Adipocyte (in vitro differentiated cells): ENCODE results near the gene FAM118A.
A peak's percentile ranks its signal among the peaks of the same experiment; 100 is the strongest.

Source experiments
- DNase-seq: peaks from one replicate; pipeline ENCODE4 v3.0.0-alpha.2; 2015; ENCODE audit warnings: low read depth
- H3K27me3 ChIP-seq: replicated peaks from 2 replicates; pipeline ENCODE4 v1.7.0; 2013; ENCODE audit warnings: mild to moderate bottlenecking, low read length, moderate library complexity; ENCODE audit not compliant: control insufficient read depth, insufficient read depth
- H3K36me3 ChIP-seq: 2 replicates; pipeline ENCODE4 v1.7.0; 2013; ENCODE audit warnings: low read length, mild to moderate bottlenecking, moderate library complexity; ENCODE audit not compliant: control insufficient read depth, insufficient read depth, severe bottlenecking
- H3K4me1 ChIP-seq: 2 replicates; pipeline ENCODE4 v1.7.0; 2013; ENCODE audit warnings: mild to moderate bottlenecking, low read length, moderate library complexity; ENCODE audit not compliant: control insufficient read depth, insufficient read depth
- H3K4me3 ChIP-seq: 2 replicates; pipeline ENCODE4 v1.7.0; 2013; ENCODE audit warnings: mild to moderate bottlenecking, low read length, moderate library complexity
- H3K9ac ChIP-seq: 2 replicates; pipeline ENCODE4 v1.7.0; 2013; ENCODE audit warnings: mild to moderate bottlenecking, low read length, moderate library complexity
- H3K9me3 ChIP-seq: 2 replicates; pipeline ENCODE4 v1.7.0; 2013; ENCODE audit warnings: mild to moderate bottlenecking, low read length, moderate library complexity; ENCODE audit not compliant: control insufficient read depth

Gene FAM118A

DNA sequence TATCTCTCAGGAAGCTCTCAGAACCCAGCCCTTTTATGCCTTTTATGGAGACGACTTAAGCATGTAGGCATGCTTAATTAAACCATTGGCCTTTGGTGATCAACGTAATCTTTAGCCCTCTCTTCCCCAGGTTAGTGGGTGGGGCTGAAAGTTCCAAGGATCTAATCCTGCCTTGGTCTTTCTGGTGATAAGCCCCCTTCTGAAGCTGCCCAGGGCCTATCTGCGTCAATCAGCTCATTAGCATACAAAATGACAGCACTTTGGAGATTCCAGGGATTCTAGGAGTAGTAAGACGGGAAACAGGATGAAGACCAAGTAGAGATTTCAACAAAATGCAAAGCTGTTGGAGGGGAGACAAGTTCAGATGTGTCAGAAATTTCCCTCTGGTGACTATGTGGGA, 3.1 kb downstream of the FAM118A start:
- Histone ChIP-seq H3K27me3 (no peaks in the 10 kb centered on the region), H3K4me3 (no peak overlapping the region), H3K9ac (no peak overlapping the region), H3K9me3 (no peaks in the 10 kb centered on the region), H3K4me1 (peaks cover 25% of the 10 kb centered on the region), H3K36me3 (no peaks in the 10 kb centered on the region)
- DNase-seq = no peak

DNA sequence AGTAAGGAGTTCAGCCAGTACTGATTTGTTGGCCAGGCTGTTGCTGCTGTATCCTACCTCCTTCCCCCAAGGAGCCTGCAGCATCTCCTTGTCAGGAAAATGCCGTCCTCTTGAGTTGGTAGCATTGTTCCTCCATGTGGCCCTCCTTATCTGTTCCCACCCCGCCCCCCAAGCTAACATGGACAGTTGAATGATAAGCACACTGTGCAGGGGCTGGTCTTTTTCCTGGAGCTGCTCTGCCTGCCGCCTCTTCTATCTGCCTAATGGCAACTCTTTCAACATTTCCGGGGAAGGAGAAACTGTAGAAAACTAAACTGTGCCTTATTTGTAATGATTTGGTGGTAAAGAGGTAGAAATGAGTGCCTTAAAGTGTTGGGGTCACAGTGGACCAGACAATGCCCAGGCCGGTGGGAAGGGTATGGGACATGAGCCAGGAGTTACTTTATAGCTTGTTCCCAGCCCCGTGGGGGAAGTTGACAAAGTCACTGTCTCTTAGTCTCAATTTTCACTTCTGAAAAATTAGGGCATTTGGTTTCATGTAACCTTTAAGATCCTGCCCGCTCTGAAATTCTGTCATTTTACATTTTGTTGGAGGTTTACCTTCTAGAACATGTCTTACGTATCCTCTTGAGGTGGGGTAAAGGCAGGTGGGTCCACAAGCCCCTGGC, 4.5 kb downstream of the FAM118A start:
- no peaks in the 10 kb centered on the region for H3K36me3 ChIP-seq
- DNase-seq = no peak

DNA sequence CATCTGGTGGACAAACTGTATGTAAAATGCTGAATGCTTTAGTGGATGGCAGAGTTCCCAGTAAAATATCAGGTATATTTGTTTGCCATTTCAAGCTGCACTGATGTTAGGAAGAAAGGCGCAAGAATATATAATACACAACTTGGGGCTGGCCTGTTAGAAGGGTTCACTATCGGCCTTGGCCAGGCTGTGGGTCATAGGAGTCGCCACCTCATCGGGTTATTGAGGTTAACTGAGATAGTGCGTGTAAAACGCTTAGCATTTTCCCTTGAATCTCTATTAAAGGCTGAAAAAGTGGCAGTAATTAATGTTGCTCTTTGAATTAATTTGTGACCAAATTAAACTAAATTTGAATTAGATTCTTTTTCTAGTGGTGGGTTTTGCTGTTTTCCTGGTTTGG, 5.1 kb downstream of the FAM118A start:
- no peaks in the 10 kb centered on the region for H3K36me3 ChIP-seq
- no peak for DNase-seq
- no peak overlapping the region for H3K9ac ChIP-seq
- H3K27me3 ChIP-seq = no peaks in the 10 kb centered on the region
- peaks cover 38% of the 10 kb centered on the region for H3K4me1 ChIP-seq
- H3K4me3 ChIP-seq = no peak overlapping the region
- H3K9me3 ChIP-seq = no peaks in the 10 kb centered on the region

More for the DNA sequence above, 4.5 kb downstream of the FAM118A start:
- peaks cover 35% of the 10 kb centered on the region for H3K4me1 ChIP-seq
- H3K9ac ChIP-seq = no peak overlapping the region
- no peaks in the 10 kb centered on the region for H3K27me3 ChIP-seq
- no peak overlapping the region for H3K4me3 ChIP-seq
- H3K9me3 ChIP-seq = no peaks in the 10 kb centered on the region

DNA sequence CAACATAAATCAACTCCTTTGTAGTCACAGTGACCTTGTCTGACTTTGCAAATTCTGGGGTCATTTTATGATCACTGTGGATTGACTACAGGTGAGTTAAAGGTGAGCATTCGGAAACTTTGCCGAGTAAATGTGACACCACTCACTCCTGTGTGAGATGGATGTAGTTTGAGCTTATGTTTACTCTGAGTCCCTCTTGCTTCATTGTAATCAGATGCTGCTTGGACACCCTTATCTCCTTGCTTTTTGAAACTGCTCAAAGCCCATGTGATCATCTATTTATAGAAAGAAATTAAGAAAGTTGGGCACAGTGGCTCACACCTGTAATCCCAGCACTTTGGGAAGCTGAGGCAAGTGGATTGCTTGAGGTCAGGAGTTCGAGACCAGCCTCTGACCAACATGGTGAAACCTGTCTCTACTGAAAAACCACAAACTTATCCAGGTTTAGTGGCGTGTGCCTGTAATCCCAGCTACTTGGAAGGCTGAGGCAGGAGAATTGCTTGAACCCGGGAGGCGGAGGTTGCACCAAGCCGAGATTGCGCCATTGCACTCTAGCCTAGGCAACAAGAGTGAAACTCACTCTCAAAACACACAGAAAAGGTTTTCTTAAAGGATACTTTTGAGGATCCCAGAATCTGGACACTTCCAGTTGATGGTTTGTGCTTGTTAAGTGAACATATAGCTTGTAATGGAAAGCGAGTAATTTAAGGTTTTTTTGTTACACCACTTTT, 7.2 kb downstream of the FAM118A start:
- Histone ChIP-seq H3K27me3 (no peaks in the 10 kb centered on the region), H3K4me1 (peaks cover 38% of the 10 kb centered on the region), H3K9me3 (no peaks in the 10 kb centered on the region), H3K4me3 (no peak overlapping the region), H3K9ac (no peak overlapping the region), H3K36me3 (no peaks in the 10 kb centered on the region)
- no peak for DNase-seq

DNA sequence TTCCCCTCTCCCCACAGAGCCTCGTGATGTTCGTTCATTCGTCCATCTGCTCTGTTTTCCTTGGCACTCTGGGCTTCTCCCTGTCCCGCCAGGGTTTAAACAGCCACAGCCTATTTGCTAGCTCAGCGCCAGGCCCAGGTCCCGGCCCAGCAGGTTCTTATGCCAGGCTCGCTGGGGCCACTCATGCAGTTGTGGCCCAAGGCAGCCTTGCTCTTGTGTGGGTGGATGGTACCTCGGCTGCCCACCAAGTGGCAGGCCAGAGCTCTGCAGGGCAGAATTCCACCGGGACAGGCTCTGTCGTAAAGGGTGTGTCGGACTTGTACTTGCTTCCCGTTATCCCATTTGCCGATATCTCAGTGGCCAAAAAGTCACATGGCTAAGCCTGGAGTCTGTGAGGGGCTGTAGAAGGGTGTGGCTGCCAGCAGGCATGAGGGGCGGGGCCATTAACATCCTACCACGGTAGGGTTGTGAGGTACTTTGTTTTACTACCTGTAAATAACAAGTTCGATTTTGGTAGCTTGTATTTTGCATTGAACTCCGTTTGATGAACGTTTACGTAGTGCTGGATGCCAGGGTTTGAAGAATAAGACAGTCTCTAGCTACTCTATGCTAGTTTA, 7.9 kb downstream of the FAM118A start:
- no peak overlapping the region for H3K4me3 ChIP-seq
- H3K4me1 ChIP-seq = peaks cover 38% of the 10 kb centered on the region
- H3K27me3 ChIP-seq = no peaks in the 10 kb centered on the region
- H3K9me3 ChIP-seq = no peaks in the 10 kb centered on the region
- H3K36me3 ChIP-seq = peaks cover 3% of the 10 kb centered on the region
- H3K9ac ChIP-seq = peak overlapping the region; percentile 31
- DNase-seq = peak; percentile 17

DNA sequence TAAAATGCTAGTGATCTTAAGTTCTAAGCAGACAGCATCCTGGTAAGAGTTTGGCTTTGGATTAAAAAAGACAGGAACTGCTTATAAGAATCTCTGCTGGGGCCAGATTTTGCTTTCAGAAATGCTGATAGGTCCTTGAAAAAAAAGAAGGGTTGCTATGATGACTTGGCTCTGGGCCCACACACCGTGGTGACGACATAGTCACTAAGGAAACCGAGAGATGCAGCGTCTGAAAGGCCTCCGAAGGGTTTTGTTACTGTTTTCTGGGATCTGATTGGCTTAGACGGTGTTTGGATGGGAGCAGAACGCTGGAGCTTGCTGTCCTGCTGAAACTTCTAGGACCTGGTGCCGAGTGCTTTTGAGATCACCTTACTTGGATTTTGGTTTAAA, 8.4 kb downstream of the FAM118A start:
- peak overlapping the region; percentile 31 for H3K9ac ChIP-seq
- H3K4me1 ChIP-seq = peaks cover 38% of the 10 kb centered on the region
- peak; percentile 94 for DNase-seq
- H3K36me3 ChIP-seq = peaks cover 7% of the 10 kb centered on the region
- H3K9me3 ChIP-seq = no peaks in the 10 kb centered on the region
- no peak overlapping the region for H3K4me3 ChIP-seq
- H3K27me3 ChIP-seq = no peaks in the 10 kb centered on the region

DNA sequence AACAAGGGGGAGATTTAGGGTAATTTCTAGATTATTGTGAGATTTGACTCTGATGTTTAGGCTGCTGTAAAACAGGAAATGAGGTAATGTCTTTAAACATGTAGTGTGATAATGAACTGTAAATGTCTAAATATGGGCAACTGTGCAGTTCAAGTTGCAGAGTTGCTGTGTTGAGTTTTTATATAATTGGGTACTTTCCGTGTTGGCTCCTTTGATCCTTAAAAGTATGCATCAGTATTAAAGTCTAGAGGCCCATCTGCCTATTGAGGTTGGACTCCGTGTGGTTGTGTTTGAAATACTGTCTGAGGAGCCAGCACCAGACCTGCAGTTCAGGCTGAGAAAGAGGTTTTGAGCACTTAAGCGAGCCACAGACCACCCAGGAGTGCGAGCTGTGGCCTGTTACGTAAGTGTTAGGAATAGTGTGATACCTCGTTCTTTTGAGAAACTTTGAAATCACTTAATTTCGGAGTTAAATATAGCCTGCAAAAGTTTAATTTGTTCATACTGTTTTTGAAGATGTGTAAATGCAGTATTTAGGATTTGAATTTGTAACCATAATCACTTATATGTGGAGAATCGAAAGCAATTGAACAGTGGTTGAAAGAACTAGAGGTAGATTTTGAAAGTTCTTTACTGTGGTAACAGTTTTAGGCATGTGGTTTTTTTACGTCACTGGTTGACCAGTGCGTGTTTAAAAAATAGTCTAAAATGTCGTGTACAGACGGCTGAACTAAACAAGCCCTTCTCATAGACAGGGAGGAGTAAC, 9.0 kb downstream of the FAM118A start:
- Histone ChIP-seq H3K27me3 (no peaks in the 10 kb centered on the region), H3K36me3 (peaks cover 13% of the 10 kb centered on the region), H3K9ac (peak overlapping the region; percentile 58), H3K4me3 (no peak overlapping the region), H3K4me1 (peaks cover 38% of the 10 kb centered on the region), H3K9me3 (no peaks in the 10 kb centered on the region)
- no peak for DNase-seq

DNA sequence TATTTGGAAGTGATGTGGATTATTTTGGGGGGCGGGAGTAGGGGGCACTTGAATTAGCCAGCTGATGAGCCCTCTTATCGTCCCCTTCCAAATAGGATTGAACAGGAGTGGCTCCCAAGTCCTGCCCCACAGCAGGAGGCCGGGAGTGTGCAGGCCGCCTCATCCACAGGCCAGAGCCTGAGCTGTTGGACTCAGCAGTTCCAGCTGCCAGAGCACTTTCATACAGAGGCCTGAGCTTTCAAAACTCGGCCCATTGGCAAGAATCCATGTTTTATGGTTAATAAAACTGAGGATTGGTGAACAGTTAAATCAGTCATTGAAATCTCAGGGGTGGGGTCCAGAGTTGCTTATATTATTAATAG, 9.6 kb downstream of the FAM118A start:
- H3K27me3 ChIP-seq = no peaks in the 10 kb centered on the region
- DNase-seq = peak; percentile 29
- H3K4me1 ChIP-seq = peaks cover 38% of the 10 kb centered on the region
- H3K4me3 ChIP-seq = no peak overlapping the region
- peaks cover 19% of the 10 kb centered on the region for H3K36me3 ChIP-seq
- H3K9ac ChIP-seq = peak overlapping the region; percentile 58
- H3K9me3 ChIP-seq = no peaks in the 10 kb centered on the region

DNA sequence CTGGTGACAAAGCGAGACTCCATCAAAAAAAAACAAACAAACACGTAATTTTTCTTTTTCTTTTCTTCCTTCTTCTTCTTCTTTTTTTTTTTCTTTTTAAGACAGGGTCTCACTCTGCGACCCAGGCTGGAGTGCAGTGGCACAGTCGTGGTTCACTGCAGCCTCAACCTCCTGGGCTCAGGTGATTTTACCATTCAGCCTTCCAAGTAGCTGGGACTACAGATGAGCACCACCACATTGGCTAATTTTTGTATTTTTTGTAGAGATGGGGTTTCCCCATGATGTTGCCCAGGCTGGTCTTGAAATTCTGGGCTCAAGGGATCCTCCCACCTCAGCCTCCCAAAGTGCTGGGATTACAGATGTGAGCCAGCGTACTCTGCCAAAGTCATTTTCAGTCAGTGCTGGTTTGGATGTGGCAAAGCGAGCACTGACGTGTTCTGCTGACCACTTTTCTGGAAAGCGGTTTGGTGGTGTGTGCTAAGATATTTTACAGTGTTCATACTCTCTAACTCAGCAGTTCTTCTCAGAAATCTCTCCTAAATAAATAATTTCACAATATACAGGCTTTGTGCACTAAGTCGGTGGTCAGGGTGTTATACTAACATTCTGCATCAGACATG, 10.7 kb downstream of the FAM118A start:
- H3K27me3 ChIP-seq = no peaks in the 10 kb centered on the region
- no peaks in the 10 kb centered on the region for H3K9me3 ChIP-seq
- H3K4me1 ChIP-seq = peaks cover 38% of the 10 kb centered on the region
- no peak overlapping the region for H3K9ac ChIP-seq
- no peak overlapping the region for H3K4me3 ChIP-seq
- no peak for DNase-seq
- peaks cover 22% of the 10 kb centered on the region for H3K36me3 ChIP-seq

DNA sequence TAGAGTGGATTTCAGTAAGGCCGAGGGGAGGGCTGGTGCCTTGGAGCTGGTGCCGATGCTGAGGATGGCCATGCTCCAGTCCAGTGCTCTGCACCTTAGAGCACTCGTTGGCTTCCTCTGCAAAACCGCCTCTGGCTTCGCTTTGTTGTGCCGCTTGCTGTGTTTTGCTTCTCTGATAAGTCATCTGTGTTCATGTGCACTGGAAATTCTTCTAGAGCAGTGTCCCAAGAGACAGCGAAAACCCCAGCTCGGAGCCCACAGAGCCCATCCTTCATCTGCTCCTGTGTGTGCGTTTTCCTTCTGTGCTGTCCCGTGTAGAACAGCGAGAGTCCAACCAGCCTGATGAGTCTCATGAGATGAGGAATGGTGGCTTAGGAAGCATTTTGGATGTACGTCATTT, 12.1 kb downstream of the FAM118A start:
- Histone ChIP-seq H3K9me3 (no peaks in the 10 kb centered on the region), H3K9ac (no peak overlapping the region), H3K36me3 (peaks cover 22% of the 10 kb centered on the region), H3K27me3 (no peaks in the 10 kb centered on the region), H3K4me1 (peaks cover 37% of the 10 kb centered on the region), H3K4me3 (no peak overlapping the region)
- no peak for DNase-seq
